Measurements from ENCODE around the gene UBASH3B. TPM values are rescaled to one million over a fixed set of nuclear protein-coding genes. Genes with fewer than 3 reads are reported as not detected.

Gene UBASH3B
- total RNA-seq, 2 experiments from 2014 or later: 16.2 to 20.1 TPM

GRCh38 chr11:122784325-122784955, 128.9 kb downstream of the UBASH3B start:
- H3K27ac Mint-ChIP-seq: no peak overlapping the region
- ATAC-seq (no peak), DNase-seq (no peak)
- H3K4me3 Mint-ChIP-seq: no peak overlapping the region
- peaks cover 2% of the 10 kb centered on the region for H3K4me1 Mint-ChIP-seq
- peaks cover 26% of the 10 kb centered on the region for H3K36me3 Mint-ChIP-seq (ENCODE audit: low read depth)
- H3K27me3 Mint-ChIP-seq: no peaks in the 10 kb centered on the region
- intact Hi-C loops (cut with DNase I, micrococcal nuclease): no loop called here
- ChIA-PET CTCF (interaction anchor here (0.6 to 7.9 kb wide), 4 partner anchors 14 to 204 kb away, joined by 4 to 72 read pairs (median 5); no protein-coding TSS in a partner anchor), POLR2A (no interaction called here)
- no peaks in the 10 kb centered on the region for H3K9me3 Mint-ChIP-seq (ENCODE audit: low read depth)

DNA sequence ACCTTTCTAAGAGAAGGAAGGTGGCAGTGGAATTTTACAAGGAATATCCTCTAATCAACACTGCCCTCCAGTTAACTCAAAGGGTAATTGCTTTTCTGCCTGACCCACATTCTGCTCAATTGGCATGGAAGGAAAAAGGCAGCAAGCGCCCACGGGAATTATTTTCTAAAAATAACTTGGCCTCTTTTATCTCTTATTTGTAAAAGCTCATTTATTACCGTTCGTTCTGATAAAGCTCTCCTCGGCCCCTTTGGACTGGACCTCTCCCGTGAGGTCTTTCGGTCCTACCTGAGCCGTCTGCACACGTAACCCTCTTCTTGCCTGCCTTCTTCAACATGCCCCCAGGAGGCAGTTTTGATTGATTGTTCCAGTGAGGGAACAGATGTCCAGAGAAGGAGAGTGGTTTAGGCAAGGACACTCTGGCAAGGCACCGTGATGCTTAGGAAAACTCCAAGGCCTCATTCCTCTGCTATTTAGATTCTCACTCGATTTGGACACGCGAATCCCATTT, 129.6 kb downstream of the UBASH3B start:
- CTCF ChIA-PET: interaction anchor here (0.6 to 7.9 kb wide), 5 partner anchors 15 to 204 kb away, joined by 3 to 72 read pairs (median 4); no protein-coding TSS in a partner anchor
- H3K27me3 Mint-ChIP-seq: no peaks in the 10 kb centered on the region
- ATAC-seq (no peak), DNase-seq (no peak)
- H3K4me1 Mint-ChIP-seq: peaks cover 2% of the 10 kb centered on the region
- H3K9me3 Mint-ChIP-seq (ENCODE audit: low read depth): no peaks in the 10 kb centered on the region
- POLR2A ChIA-PET: no interaction called here
- no peak overlapping the region for H3K4me3 Mint-ChIP-seq
- no peak overlapping the region for H3K27ac Mint-ChIP-seq
- intact Hi-C loops (cut with DNase I, micrococcal nuclease): no loop called here
- H3K36me3 Mint-ChIP-seq (ENCODE audit: low read depth): peaks cover 22% of the 10 kb centered on the region

GRCh38 chr11:122786896-122787295, 131.4 kb downstream of the UBASH3B start:
- H3K27me3 Mint-ChIP-seq: no peaks in the 10 kb centered on the region
- H3K4me1 Mint-ChIP-seq: peaks cover under 1% of the 10 kb centered on the region
- H3K9me3 Mint-ChIP-seq (ENCODE audit: low read depth): no peaks in the 10 kb centered on the region
- intact Hi-C loops (cut with DNase I, micrococcal nuclease): no loop called here
- ATAC-seq (no peak), DNase-seq (no peak)
- H3K27ac Mint-ChIP-seq: no peak overlapping the region
- H3K36me3 Mint-ChIP-seq (ENCODE audit: low read depth): peaks cover 19% of the 10 kb centered on the region
- ChIA-PET CTCF (interaction anchor here (0.8 to 2.6 kb wide), 3 partner anchors 10 to 158 kb away, joined by 3 to 14 read pairs (median 10); no protein-coding TSS in a partner anchor), POLR2A (no interaction called here)
- H3K4me3 Mint-ChIP-seq: no peak overlapping the region

DNA sequence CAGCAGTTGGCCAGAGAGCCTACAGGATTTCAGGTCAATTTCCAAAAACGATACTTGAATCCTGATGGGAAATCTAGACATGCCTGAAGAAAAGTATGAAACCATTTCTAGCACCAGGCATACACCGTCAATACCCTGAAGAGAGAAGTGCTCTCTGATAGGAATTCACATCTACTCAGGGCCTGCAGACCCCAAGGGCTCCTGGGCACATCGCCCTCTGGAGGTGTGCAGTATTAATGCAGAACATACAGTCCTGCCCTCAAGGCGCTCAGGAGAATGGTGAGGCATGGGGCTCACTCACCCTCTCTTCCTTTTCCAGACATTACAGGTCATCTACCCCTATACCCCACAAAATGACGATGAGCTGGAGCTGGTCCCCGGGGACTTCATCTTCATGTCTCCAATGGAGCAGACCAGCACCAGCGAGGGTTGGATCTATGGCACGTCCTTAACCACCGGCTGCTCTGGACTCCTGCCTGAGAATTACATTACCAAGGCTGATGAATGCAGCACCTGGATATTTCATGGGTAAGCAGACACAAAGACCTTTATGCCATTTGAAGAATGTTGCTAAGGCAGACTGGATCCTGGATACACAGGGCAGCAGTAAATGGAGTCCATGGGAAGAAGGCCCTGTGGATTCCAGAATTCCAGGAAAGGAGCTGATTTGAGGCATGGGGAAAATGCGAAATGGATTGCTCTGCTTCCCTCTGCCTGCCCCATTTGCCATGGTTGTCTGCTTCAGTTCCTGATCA, 133.4 kb downstream of the UBASH3B start:
- H3K9me3 Mint-ChIP-seq (ENCODE audit: low read depth): no peaks in the 10 kb centered on the region
- ATAC-seq (no peak), DNase-seq (peak; percentile 29)
- ChIA-PET CTCF (interaction anchor here (0.7 to 2.6 kb wide), 6 partner anchors 12 to 160 kb away, joined by 3 to 10 read pairs (median 4); no protein-coding TSS in a partner anchor), POLR2A (interaction anchor here (0.6 kb wide), 1 partner anchor 265 kb away, joined by 6 read pairs; no protein-coding TSS in a partner anchor)
- H3K4me3 Mint-ChIP-seq: no peak overlapping the region
- H3K4me1 Mint-ChIP-seq: peaks cover 2% of the 10 kb centered on the region
- H3K36me3 Mint-ChIP-seq (ENCODE audit: low read depth): peaks cover 11% of the 10 kb centered on the region
- no peak overlapping the region for H3K27ac Mint-ChIP-seq
- intact Hi-C loops (cut with DNase I, micrococcal nuclease): no loop called here
- H3K27me3 Mint-ChIP-seq: no peaks in the 10 kb centered on the region

DNA sequence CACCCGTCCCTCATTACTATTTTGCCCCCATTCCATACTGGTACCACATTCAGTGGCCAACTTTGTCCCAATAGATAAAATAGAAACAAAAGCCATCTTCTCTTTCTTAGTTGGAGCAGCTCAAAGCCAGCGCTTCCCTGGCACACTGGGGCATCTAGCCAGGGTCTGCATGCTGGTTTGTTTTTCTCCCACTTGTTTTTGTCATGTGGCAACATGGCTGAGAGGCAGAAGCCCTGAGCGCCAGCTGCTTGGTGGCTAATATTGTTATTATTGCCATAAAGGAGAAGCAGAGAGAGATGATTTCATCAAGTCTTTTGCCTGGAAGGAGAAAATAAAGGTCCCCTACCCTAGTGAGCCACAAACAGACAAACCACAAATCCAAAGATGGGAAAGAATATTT, 134.4 kb downstream of the UBASH3B start:
- Mint-ChIP-seq H3K27me3 (no peaks in the 10 kb centered on the region), H3K27ac (no peak overlapping the region), H3K36me3 (ENCODE audit: low read depth) (peaks cover 10% of the 10 kb centered on the region), H3K4me1 (peaks cover 2% of the 10 kb centered on the region), H3K4me3 (no peak overlapping the region), H3K9me3 (ENCODE audit: low read depth) (no peaks in the 10 kb centered on the region)
- ChIA-PET POLR2A (no interaction called here), CTCF (interaction anchor here (0.7 to 2.7 kb wide), 5 partner anchors 9 to 210 kb away, joined by 3 to 9 read pairs (median 3); no protein-coding TSS in a partner anchor)
- no peak for ATAC-seq
- intact Hi-C loops (cut with DNase I, micrococcal nuclease): no loop called here
- DNase-seq: no peak

- Mint-ChIP-seq H3K4me1 (peaks cover 2% of the 10 kb centered on the region), H3K36me3 (ENCODE audit: low read depth) (peaks cover 12% of the 10 kb centered on the region), H3K4me3 (no peak overlapping the region), H3K27ac (no peak overlapping the region), H3K9me3 (ENCODE audit: low read depth) (no peaks in the 10 kb centered on the region), H3K27me3 (no peaks in the 10 kb centered on the region)
- ATAC-seq: no peak
- CTCF ChIA-PET: interaction anchor here (1.0 to 2.7 kb wide), 6 partner anchors 10 to 211 kb away, joined by 3 to 9 read pairs (median 4); no protein-coding TSS in a partner anchor
- intact Hi-C loops (cut with DNase I, micrococcal nuclease): no loop called here
- POLR2A ChIA-PET: no interaction called here
- no peak for DNase-seq
These were observed 135.9 kb downstream of the UBASH3B start for GRCh38 chr11:122791411-122791810.

- Mint-ChIP-seq H3K27me3 (no peaks in the 10 kb centered on the region), H3K4me1 (peaks cover 2% of the 10 kb centered on the region), H3K27ac (no peak overlapping the region), H3K9me3 (ENCODE audit: low read depth) (no peaks in the 10 kb centered on the region), H3K36me3 (ENCODE audit: low read depth) (peaks cover 12% of the 10 kb centered on the region), H3K4me3 (no peak overlapping the region)
- intact Hi-C loops (cut with DNase I, micrococcal nuclease): no loop called here
- DNase-seq (no peak), ATAC-seq (no peak)
- POLR2A ChIA-PET: no interaction called here
- CTCF ChIA-PET: interaction anchor here (0.8 to 2.7 kb wide), 7 partner anchors 9 to 212 kb away, joined by 3 to 9 read pairs (median 5); no protein-coding TSS in a partner anchor
These were observed 136.3 kb downstream of the UBASH3B start for GRCh38 chr11:122791836-122792235.

GRCh38 chr11:122793515-122793914, 138.0 kb downstream of the UBASH3B start:
- DNase-seq (no peak), ATAC-seq (no peak)
- no peaks in the 10 kb centered on the region for H3K9me3 Mint-ChIP-seq (ENCODE audit: low read depth)
- no peaks in the 10 kb centered on the region for H3K27me3 Mint-ChIP-seq
- H3K27ac Mint-ChIP-seq: no peak overlapping the region
- CTCF ChIA-PET: interaction anchor here (0.7 to 6.4 kb wide), 7 partner anchors 13 to 998 kb away, joined by 3 to 119 read pairs (median 5); no protein-coding TSS in a partner anchor
- POLR2A ChIA-PET: no interaction called here
- intact Hi-C loops (cut with DNase I, micrococcal nuclease): no loop called here
- H3K4me1 Mint-ChIP-seq: peaks cover 2% of the 10 kb centered on the region
- no peak overlapping the region for H3K4me3 Mint-ChIP-seq
- peaks cover 19% of the 10 kb centered on the region for H3K36me3 Mint-ChIP-seq (ENCODE audit: low read depth)

- H3K27ac Mint-ChIP-seq: no peak overlapping the region
These were observed 139.8 kb downstream of the UBASH3B start for GRCh38 chr11:122795307-122795706.

DNA sequence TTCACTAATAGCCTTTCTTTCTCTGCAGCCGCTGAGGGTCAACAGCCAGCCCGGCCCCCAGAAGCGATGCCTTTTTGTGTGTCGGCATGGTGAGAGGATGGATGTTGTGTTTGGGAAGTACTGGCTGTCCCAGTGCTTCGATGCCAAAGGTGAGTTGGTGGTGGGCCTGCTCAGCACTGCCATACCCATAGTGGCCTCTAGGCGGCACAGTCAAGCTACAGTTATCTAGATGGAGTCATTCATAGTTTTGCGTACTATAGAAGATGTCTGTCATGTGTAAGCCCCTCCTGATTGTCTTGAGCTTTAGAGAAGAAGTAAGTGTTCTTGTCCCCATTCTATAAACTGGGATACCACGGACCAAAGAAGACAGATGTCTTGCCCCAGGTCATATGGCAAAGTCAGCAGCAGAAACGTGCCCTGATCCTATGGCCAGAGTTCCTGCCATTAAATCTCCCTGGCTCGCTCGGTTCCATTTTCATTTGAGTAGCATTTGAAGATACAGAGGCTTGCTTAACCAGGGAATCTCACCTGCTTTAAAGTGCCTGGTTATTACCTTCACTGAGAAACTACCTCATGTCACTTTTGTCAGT, 140.7 kb downstream of the UBASH3B start:
- H3K36me3 Mint-ChIP-seq (ENCODE audit: low read depth): peaks cover 17% of the 10 kb centered on the region
- ChIA-PET POLR2A (no interaction called here), CTCF (interaction anchor here (0.5 to 6.4 kb wide), 35 partner anchors 8 to 1729 kb away, joined by 3 to 119 read pairs (median 5); no protein-coding TSS in a partner anchor)
- DNase-seq: peak; percentile 84
- H3K4me1 Mint-ChIP-seq: peaks cover 2% of the 10 kb centered on the region
- H3K27ac Mint-ChIP-seq: no peak overlapping the region
- H3K27me3 Mint-ChIP-seq: no peaks in the 10 kb centered on the region
- intact Hi-C loops (cut with DNase I, micrococcal nuclease): loop anchor here (1.0 kb wide), 3 partner anchors 58 to 229 kb away; no protein-coding TSS in a partner anchor
- no peak overlapping the region for H3K4me3 Mint-ChIP-seq
- ATAC-seq: peak; percentile 91
- no peaks in the 10 kb centered on the region for H3K9me3 Mint-ChIP-seq (ENCODE audit: low read depth)

More at GRCh38 chr11:122795307-122795706, 139.8 kb downstream of the UBASH3B start:
- H3K27me3 Mint-ChIP-seq: no peaks in the 10 kb centered on the region
- CTCF ChIA-PET: interaction anchor here (0.6 to 6.4 kb wide), 17 partner anchors 8 to 228 kb away, joined by 3 to 119 read pairs (median 4); no protein-coding TSS in a partner anchor
- POLR2A ChIA-PET: no interaction called here
- H3K36me3 Mint-ChIP-seq (ENCODE audit: low read depth): peaks cover 19% of the 10 kb centered on the region
- intact Hi-C loops (cut with DNase I, micrococcal nuclease): no loop called here
- DNase-seq (no peak), ATAC-seq (no peak)
- H3K9me3 Mint-ChIP-seq (ENCODE audit: low read depth): no peaks in the 10 kb centered on the region
- H3K4me3 Mint-ChIP-seq: no peak overlapping the region
- H3K4me1 Mint-ChIP-seq: peaks cover 2% of the 10 kb centered on the region

- intact Hi-C loops (cut with DNase I, micrococcal nuclease): no loop called here
- no peaks in the 10 kb centered on the region for H3K9me3 Mint-ChIP-seq (ENCODE audit: low read depth)
- H3K36me3 Mint-ChIP-seq (ENCODE audit: low read depth): peaks cover 15% of the 10 kb centered on the region
- POLR2A ChIA-PET: no interaction called here
- no peak overlapping the region for H3K27ac Mint-ChIP-seq
- CTCF ChIA-PET: interaction anchor here (0.7 to 6.4 kb wide), 14 partner anchors 9 to 257 kb away, joined by 3 to 119 read pairs (median 8); no protein-coding TSS in a partner anchor
- H3K27me3 Mint-ChIP-seq: no peaks in the 10 kb centered on the region
- H3K4me1 Mint-ChIP-seq: no peaks in the 10 kb centered on the region
- no peak overlapping the region for H3K4me3 Mint-ChIP-seq
- DNase-seq (no peak), ATAC-seq (no peak)
These were observed 142.1 kb downstream of the UBASH3B start for GRCh38 chr11:122797651-122798050.

Measured in activated CD4-positive, alpha-beta T cell treated with anti-CD3 and anti-CD28 coated beads for 36 hours (primary cell).